GM08714 (cell line): Measurements from ENCODE around the gene FRS2.

ENCODE experiments used
- H3K4me3 ChIP-seq: fragments of 200-500 bp; sonication (Bioruptor generic); 2 replicates; pipeline ENCODE4 v1.5.1; 2014; ENCODE audit warnings: mild to moderate bottlenecking, low read length, inconsistent platforms
- ZNF274 ChIP-seq: IDR thresholded peaks from 2 replicates; pipeline ENCODE4 v1.6.1; 2012; ENCODE audit warnings: mild to moderate bottlenecking, low read depth, low read length

The FRS2 gene

DNA sequence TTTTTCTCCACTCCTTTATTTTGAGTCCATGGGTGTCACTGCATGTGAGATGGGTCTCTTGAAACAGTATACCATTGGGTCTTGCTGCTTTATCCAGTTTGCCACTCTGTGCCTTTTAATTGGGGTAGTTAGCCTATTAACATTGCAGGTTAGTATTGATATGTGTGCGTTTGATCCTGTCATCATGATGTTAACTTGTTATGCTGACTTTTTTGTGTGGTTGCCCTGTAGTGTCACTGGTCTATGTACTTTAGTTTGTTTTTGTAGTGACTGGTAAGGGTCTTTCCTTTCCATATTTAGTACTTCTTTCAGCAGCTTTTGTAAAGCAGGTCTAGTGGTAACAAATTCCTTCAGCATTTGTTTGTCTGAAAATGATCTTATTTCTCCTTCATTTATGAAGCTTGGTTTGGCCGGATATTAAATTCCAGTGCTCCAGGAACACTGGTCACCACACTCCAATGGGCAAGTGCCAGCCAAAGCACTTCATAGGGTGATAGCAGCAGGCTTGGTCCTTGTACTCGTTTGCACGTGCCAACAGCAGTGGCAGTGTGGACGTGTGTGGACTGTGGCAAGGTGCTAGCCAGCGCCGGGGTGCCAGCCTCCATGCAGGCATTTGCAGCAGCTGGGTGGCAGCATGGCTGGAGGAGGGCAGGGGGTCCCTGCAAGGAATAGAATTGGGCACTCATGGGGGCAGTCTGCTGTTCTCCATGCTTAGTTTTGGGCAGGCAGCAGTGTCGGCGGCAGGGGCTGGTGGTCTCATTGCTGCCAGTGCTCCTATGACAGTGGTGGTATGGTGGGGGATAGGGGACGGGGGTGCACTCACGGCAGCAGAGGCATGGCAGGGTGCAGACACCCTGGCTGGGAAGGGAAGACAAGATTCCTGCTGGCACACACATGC is 53.5 kb downstream of the FRS2 start:
- TF ChIP-seq ZNF274 = no peak
- no peak overlapping the region for H3K4me3 ChIP-seq

DNA sequence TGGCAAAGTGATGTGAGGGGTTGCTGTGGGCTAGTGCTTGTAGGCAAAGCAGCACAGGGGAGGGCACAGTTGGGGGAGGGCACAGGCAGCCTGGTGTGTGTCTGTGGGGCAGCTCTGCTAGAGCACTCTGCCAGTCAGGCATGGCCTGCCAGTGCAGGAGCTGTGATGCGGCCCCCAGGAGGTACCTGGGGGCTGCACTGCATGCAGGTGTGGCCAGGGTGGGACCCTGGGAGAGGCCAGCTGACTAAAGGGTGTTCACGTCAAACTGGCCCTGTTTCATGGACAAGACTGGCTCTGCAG is 54.1 kb downstream of the FRS2 start:
- H3K4me3 ChIP-seq = no peak overlapping the region
- TF ChIP-seq ZNF274 = no peak

DNA sequence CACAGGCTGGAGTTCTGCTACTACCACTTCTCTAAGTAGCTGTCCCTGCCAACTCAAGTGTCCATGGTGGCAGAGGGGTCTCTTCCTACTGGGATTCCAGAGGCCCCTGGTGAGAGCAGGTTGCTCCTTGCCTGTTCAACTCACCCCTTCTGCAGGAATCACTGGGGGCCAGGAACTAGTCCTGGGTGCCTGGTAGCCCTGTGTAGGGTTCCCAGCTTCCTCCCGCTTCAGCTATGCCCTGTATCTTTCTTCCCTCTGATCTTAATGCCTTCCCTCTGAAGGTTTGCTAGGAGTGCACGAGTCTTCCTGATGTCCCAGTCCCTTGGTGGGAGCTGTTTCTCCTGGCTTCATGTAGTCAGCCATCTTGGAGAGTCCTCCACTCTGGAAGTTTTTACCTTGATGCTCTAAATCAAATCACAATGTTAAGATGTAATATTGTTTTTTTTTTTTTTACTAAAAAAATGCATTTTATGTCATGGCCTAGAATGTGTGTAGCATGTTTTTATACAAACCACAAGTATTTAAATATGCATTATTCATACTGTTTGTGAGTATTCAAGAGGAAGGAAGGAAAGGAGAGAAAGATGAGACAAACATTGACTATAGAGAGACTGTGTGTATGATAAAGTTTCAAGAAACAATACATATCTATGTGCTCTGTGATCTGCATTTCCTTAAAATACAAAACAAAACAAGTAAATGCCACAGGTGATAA is 54.7 kb downstream of the FRS2 start:
- no peak for TF ChIP-seq ZNF274

DNA sequence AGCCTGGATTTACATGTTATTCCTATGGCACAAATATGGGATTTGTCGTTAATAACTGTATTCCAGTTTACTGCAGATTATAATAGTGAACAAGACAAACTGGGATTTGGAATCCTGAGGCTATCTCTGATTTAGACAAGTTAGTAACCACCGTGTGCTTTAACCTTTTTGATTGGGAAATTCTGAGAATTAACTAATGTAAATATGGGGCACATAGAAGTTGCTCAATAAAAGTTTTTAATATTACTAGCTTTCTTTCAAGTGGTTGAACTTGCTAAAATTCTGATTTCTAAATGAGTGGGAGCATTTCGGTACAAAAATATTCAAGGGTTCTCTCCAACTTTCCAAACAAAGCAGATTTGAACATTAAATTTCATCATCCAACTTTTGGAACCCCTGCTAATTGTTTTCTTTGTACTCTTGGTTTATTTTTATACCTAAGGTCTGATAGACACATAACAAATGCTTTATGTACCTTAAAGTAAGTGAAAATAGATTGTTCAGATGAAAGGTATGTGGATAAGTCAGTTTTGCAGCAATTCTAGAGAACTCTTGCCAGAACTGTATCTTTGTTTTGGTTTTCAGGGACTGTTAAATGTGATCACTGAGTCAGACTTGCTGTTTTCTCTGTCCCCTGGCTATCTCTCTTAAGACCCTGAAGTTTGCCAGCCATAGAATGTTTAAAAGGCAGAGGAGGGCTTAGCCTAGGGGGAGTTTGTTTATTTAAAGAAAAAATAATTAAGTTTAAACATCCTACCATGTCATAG is 57.5 kb downstream of the FRS2 start:
- no peak for TF ChIP-seq ZNF274
- no peak overlapping the region for H3K4me3 ChIP-seq

More for the DNA sequence above, 54.7 kb downstream of the FRS2 start:
- no peak overlapping the region for H3K4me3 ChIP-seq

DNA sequence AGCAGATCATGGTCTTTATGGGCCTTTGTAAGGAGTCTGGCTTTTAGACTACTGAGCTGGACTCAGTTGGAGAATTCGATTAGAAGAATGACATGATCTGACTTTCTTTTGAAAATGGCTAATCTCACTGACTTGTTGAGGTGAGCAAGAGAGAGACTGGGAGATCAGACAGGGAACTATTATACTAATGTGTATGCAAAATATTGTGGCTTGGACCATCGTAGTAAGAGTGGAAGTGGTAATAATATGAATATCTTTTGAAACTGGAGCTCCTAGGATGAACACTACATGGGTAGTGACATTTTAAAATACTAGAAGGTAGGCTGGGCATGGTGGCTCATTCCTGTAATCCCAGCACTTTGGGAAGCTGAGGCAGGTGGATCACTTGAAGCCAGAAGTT is 58.8 kb downstream of the FRS2 start:
- TF ChIP-seq ZNF274 = no peak
- no peak overlapping the region for H3K4me3 ChIP-seq

DNA sequence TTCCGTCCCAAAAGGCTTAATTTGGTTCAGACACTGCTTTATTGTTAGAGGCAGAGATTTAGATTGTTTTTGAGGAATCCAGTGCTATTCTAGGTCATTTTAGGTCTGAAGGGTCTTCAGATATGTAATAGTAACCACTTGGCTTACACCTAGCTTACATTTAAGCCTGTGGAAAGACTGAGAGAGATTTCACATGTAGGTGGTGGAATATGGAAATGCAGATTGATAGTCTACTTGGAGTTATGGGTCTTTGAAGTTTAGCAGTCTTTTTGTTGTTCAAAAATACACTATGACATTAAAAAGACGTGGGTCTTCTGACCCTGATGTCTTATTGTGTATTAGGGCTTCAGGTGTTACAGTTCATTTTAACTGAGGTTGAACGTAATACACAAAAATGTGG is 63.7 kb downstream of the FRS2 start:
- no peak overlapping the region for H3K4me3 ChIP-seq
- no peak for TF ChIP-seq ZNF274

DNA sequence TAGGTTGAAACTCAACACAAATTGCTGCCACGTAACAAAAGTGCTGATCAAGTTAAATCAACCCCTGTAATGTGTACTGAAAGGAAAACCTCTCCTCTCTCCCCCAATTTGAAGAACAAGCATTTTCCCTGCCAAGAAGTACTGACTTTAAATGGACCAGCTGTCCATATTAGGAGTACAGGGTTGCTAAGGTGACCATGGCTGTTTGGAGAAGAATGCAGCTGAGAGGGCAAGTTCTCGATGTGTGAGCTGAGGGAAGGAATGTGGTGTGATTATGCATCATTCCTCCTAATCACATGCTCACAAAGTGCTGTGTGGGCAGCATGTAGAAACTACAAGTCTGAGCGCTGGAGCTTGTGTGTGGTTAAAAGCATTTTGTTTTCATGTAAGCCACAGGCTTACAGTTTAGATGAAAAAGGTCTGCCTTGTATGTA is 64.2 kb downstream of the FRS2 start:
- H3K4me3 ChIP-seq = no peak overlapping the region
- TF ChIP-seq ZNF274 = no peak

DNA sequence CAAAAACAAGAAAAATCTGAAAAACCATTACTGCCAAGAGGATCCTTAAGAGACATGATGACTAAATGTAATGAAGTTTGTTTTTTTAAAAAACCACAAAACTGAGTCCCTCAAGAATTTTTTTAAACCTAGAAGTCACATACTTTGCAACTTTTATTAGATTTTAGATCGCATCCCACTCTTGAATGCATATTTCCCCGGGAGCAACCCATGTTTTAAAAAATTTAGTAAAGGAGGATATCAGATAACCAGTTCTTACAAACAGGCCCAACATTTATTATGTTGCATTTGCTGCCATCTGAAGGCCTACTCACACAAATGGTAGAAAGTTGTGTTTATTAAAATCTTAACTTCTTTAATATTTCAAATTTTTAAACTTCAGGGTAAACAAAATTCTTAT is 70.8 kb downstream of the FRS2 start:
- TF ChIP-seq ZNF274 = no peak
- no peak overlapping the region for H3K4me3 ChIP-seq

DNA sequence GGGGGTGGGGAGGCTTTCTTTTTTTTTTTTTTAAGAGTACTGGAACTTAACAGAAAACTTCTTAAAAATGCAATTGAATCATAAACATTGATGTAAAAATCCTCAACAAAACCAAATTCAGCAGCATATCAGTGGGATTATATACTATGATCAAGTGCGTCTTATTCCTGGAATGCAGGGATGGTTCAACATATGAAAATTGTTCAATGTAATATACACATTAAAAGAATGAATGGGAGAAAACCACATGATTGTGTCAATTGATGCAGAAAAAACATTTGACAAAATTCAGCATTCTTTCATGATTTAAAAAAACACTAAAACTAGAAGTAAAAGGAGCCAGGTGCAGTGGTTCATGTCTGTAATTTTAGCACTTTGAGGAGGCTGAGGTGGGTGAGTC is 73.9 kb downstream of the FRS2 start:
- no peak overlapping the region for H3K4me3 ChIP-seq
- TF ChIP-seq ZNF274 = no peak

DNA sequence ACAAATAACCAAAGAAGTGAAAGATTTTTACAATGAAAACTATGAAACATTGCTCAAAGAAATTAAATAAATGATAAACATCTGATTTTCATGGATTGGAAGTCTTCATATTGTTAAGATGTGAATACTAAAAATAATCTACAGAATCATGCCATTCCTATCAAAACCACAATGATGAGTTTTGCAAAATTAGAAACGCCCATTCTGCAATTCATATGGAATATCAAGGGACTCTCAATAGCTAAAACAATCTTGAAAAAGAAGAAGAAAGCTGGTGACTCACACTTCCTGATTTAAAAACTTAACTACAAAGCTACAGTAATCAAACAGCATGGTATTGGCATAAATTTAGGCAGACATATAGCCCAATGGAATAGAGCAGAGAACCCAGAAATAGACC is 74.9 kb downstream of the FRS2 start:
- H3K4me3 ChIP-seq = no peak overlapping the region

DNA sequence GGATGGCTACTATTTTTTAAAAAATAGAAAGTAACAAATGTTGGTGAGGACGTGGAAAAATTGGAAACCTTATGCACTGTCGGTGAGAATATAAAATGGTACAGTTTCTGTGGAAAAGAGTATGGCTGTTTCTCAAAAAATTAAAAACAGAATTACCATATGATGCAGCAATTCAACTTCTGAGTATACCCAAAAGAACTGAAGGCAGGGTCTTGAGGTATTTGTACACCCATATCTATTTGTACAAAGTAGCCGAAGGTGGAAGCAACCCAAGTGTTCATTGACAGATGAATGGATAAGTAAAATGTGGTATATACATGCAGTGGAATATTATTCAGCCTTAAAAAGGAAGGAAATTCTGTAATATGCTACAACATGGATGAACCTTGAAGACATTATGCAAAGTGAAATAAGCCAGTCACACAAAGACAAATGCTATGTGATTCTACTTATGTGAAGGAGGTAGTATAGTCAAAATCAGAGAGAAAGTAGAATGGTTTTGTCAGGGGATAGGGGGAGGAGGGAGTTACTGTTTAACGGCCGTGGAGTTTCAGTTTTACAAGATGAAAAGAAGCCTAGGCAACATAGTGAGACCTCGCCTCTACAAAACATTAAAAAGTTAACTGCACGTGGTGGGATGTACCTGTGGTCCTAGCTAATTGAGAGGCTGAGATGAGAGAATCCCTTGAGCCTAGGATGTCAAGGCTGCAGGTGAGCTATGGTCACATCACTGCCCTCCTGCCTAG is 76.7 kb downstream of the FRS2 start:
- TF ChIP-seq ZNF274 = no peak

More for the DNA sequence above, 74.9 kb downstream of the FRS2 start:
- no peak for TF ChIP-seq ZNF274

DNA sequence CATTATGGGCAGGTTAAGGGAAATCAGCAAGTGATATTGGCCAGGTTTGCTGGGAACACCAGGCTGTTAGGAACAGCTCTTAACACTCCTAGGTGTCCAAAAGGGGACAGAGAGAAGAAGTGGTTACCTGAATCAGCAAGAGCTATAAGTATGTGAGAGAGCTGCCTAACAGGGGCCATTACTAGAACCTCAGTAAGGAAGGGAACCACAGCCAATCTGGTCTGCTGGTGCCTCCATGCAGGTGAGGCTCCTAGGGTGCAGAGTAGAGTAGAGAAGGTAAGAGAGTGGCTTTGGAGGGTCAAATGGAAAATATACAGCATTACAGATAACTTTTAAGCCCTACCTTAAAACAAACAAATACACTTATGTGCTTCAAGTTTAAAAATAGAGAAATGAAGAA is 78.5 kb downstream of the FRS2 start:
- no peak for TF ChIP-seq ZNF274
- H3K4me3 ChIP-seq = no peak overlapping the region

More for the DNA sequence above, 76.7 kb downstream of the FRS2 start:
- no peak overlapping the region for H3K4me3 ChIP-seq

DNA sequence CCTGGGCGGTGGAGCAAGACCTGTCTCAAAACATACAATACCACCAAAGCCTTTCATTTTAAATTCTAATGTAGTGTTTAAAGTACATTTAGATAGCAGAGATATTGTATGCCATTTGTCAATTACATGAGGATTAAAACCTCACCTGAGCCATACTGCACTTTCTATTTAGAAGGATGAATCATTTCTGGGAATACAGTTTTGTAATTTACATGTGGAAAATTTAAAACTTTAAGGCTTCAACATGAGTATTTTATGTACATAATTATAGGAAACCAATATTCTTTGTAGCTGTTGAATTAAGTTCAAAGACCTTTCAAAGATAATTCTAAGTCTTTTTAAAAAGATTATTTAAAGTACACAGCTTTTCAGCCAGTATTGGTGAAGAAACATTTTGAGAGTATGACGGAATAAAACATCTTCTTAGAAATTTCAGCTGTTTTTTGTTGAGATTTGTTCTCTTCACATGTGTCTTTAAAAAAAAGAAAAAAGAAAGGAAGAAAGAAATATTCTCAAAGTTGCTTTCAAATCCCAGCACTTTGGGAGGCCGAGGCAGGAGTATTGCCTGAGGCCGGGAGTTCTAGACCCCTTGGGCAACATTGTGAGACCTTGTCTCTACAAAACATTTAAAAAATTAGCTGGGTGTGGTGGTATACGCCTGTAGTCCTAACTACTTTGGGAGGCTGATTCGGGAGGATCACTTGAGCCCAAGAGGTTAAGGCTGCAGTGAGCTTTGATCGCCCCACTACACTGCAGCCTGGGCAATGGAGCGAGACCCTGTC is 80.6 kb downstream of the FRS2 start:
- TF ChIP-seq ZNF274 = no peak
- no peak overlapping the region for H3K4me3 ChIP-seq
